IMR-90 (cell line): ENCODE results near the gene HIPK3. TPM values are rescaled to one million over a fixed set of nuclear protein-coding genes. Genes with fewer than 3 reads are reported as not detected.

Experiments
- ATAC-seq: fragments of 200-7000 bp; cut with Tn5 transposase; 2 replicates; pipeline ENCODE4 v1.9.1; 2020; ENCODE audit warnings: low read depth, mild to moderate bottlenecking, moderate library complexity
- BruUV-seq: library from RNA; stranded (reverse); fragments of 400-500 nt; replicated peaks from 2 replicates; lab custom pipeline; 2021; lab: Mats Ljungman, UMichigan
- CTCF ChIA-PET: fragments of 300-600 bp; formaldehyde crosslinking; extraction: SDS; loops from one replicate; lab custom pipeline; 2021; ENCODE audit warnings: antibody characterized with exemption; lab: Yijun Ruan, JAX
- POLR2A ChIA-PET: fragments of 300-600 bp; sonication (Branson Sonifier 250); formaldehyde crosslinking; loops from one replicate; lab custom pipeline; 2022; ENCODE audit warnings: antibody characterized with exemption; ENCODE audit not compliant: unreplicated experiment; lab: Charles Lee
- DNase-seq: peaks from one replicate; pipeline ENCODE4 v3.0.0; 2013
- H2AFZ ChIP-seq: replicated peaks from 2 replicates; pipeline ENCODE3; 2013; ENCODE audit warnings: low read length, mild to moderate bottlenecking; ENCODE audit not compliant: poor library complexity
- H2AK5ac ChIP-seq: 2 replicates; pipeline ENCODE4 v1.6.1; 2013; ENCODE audit warnings: low read depth, low read length, inconsistent platforms
- H2AK9ac ChIP-seq: replicated peaks from 2 replicates; pipeline ENCODE3; 2013; ENCODE audit warnings: mild to moderate bottlenecking, low read depth, low read length, moderate library complexity; ENCODE audit not compliant: poor library complexity
- H2BK120ac ChIP-seq: 2 replicates; pipeline ENCODE4 v1.6.1; 2013; ENCODE audit warnings: low read depth, low read length, inconsistent platforms
- H2BK15ac ChIP-seq: 3 replicates; pipeline ENCODE4 v1.6.1; 2013; ENCODE audit warnings: low read depth, low read length, inconsistent platforms
- H2BK20ac ChIP-seq: 2 replicates; pipeline ENCODE4 v1.6.1; 2013; ENCODE audit warnings: low read depth, mild to moderate bottlenecking, inconsistent platforms, low read length, moderate library complexity
- H2BK5ac ChIP-seq: 2 replicates; pipeline ENCODE4 v1.6.1; 2013; ENCODE audit warnings: mild to moderate bottlenecking, low read depth, low read length, inconsistent platforms; ENCODE audit not compliant: poor library complexity, severe bottlenecking
- H3K14ac ChIP-seq: replicated peaks from 2 replicates; pipeline ENCODE4 v1.6.1; 2013; ENCODE audit warnings: low read depth, low read length, inconsistent platforms
- H3K18ac ChIP-seq: 2 replicates; pipeline ENCODE4 v1.6.1; 2013; ENCODE audit warnings: low read depth, low read length, control low read depth
- H3K23ac ChIP-seq: 2 replicates; pipeline ENCODE4 v1.6.1; 2013; ENCODE audit warnings: low read depth, low read length, inconsistent platforms
- H3K27ac ChIP-seq: 2 replicates; pipeline ENCODE4 v1.5.1; 2013; ENCODE audit warnings: mild to moderate bottlenecking, control low read depth, low read length; ENCODE audit not compliant: insufficient read depth
- H3K27me3 ChIP-seq: 2 replicates; pipeline ENCODE4 v1.6.1; 2013; ENCODE audit warnings: low read length; ENCODE audit not compliant: control insufficient read depth, insufficient read depth
- H3K36me3 ChIP-seq: 2 replicates; pipeline ENCODE4 v1.6.1; 2013; ENCODE audit warnings: low read length, mixed read lengths; ENCODE audit not compliant: control insufficient read depth, insufficient read depth
- H3K4ac ChIP-seq: 2 replicates; pipeline ENCODE4 v1.6.1; 2013; ENCODE audit warnings: low read depth, low read length, inconsistent platforms
- H3K4me1 ChIP-seq: 2 replicates; pipeline ENCODE4 v1.6.1; 2013; ENCODE audit warnings: low read length, mixed read lengths; ENCODE audit not compliant: control insufficient read depth, insufficient read depth
- H3K4me2 ChIP-seq: 2 replicates; pipeline ENCODE4 v1.6.1; 2013; ENCODE audit warnings: low read depth, mild to moderate bottlenecking, control low read depth, low read length, moderate library complexity
- H3K4me3 ChIP-seq: 2 replicates; pipeline ENCODE4 v1.5.1; 2013; ENCODE audit warnings: low read depth, mild to moderate bottlenecking, control low read depth, low read length, moderate library complexity; ENCODE audit not compliant: insufficient read depth
- H3K56ac ChIP-seq: 2 replicates; pipeline ENCODE4 v1.6.1; 2013; ENCODE audit warnings: low read length, inconsistent platforms; ENCODE audit not compliant: insufficient read depth; ENCODE audit errors: extremely low read depth
- H3K79me1 ChIP-seq, 2 experiments: 2 replicates each; pipeline ENCODE4 v1.6.1; 2013; ENCODE audit warnings: low read length in 2 of 2, inconsistent platforms in 1 of 2, low read depth in 1 of 2
- H3K9ac ChIP-seq: 2 replicates; pipeline ENCODE4 v1.6.1; 2013; ENCODE audit warnings: low read depth, low read length, control low read depth
- H3K9me1 ChIP-seq: 2 replicates; pipeline ENCODE4 v1.6.1; 2013; ENCODE audit warnings: low read length, inconsistent platforms; ENCODE audit not compliant: insufficient read depth
- H3K9me3 ChIP-seq: 2 replicates; pipeline ENCODE4 v1.6.1; 2013; ENCODE audit warnings: low read length; ENCODE audit not compliant: control insufficient read depth, insufficient read depth
- H4K20me1 ChIP-seq: 2 replicates; pipeline ENCODE4 v1.6.1; 2013; ENCODE audit warnings: low read length, inconsistent platforms; ENCODE audit not compliant: insufficient read depth
- H4K5ac ChIP-seq: 2 replicates; pipeline ENCODE4 v1.6.1; 2013; ENCODE audit warnings: mild to moderate bottlenecking, low read depth, low read length, control low read depth
- H4K8ac ChIP-seq, 2 experiments: 2 replicates each; pipeline ENCODE4 v1.6.1; 2013; ENCODE audit warnings: low read depth in 2 of 2, low read length in 2 of 2, control low read depth in 1 of 2, inconsistent platforms in 1 of 2
- H4K91ac ChIP-seq: 2 replicates; pipeline ENCODE4 v1.6.1; 2013; ENCODE audit warnings: low read depth, low read length, inconsistent platforms; ENCODE audit not compliant: insufficient read depth
- CEBPB ChIP-seq: IDR thresholded peaks from 2 replicates; pipeline ENCODE4 v1.6.1; 2012; ENCODE audit warnings: low read depth, low read length, improper control_type of control experiment
- CHD1 ChIP-seq: IDR thresholded peaks from 2 replicates; pipeline ENCODE4 v1.6.1; 2012; ENCODE audit warnings: low read depth, low read length, improper control_type of control experiment
- FOS ChIP-seq: fragments of 150-350 bp; IDR thresholded peaks from 2 replicates; pipeline ENCODE4 v1.6.1; 2016; ENCODE audit warnings: low read depth, low read length
- MAFK ChIP-seq: IDR thresholded peaks from 2 replicates; pipeline ENCODE4 v1.6.1; 2012; ENCODE audit warnings: low read depth, low read length, improper control_type of control experiment
- MAZ ChIP-seq: IDR thresholded peaks from 2 replicates; pipeline ENCODE4 v1.6.1; 2012; ENCODE audit warnings: low read depth, mild to moderate bottlenecking, low read length, improper control_type of control experiment, moderate library complexity, borderline replicate concordance
- MXI1 ChIP-seq: IDR thresholded peaks from 2 replicates; pipeline ENCODE4 v1.6.1; 2012; ENCODE audit warnings: low read depth, mild to moderate bottlenecking, low read length, moderate library complexity, borderline replicate concordance
- NFE2L2 ChIP-seq: fragments of 150-350 bp; IDR thresholded peaks from 2 replicates; pipeline ENCODE4 v1.6.1; 2016; ENCODE audit warnings: low read depth, mild to moderate bottlenecking, low read length
- RAD21 ChIP-seq: IDR thresholded peaks from 2 replicates; pipeline ENCODE4 v1.6.1; 2012; ENCODE audit warnings: low read length, improper control_type of control experiment
- RFX5 ChIP-seq: IDR thresholded peaks from 2 replicates; pipeline ENCODE4 v1.8.0; 2012; ENCODE audit warnings: low read depth, mild to moderate bottlenecking, low read length, moderate library complexity
- SMC3 ChIP-seq: fragments of 150-350 bp; IDR thresholded peaks from 2 replicates; pipeline ENCODE4 v1.6.1; 2016; ENCODE audit warnings: low read depth, mild to moderate bottlenecking, antibody characterized with exemption, low read length, moderate library complexity
- WGBS, 2 experiments: methylation state at CpG; one replicate each; pipeline versions ENCODE4 v1.1.5 to v1.1.7; 2013; ENCODE audit warnings: missing lambda C conversion rate in 2 of 2; ENCODE audit not compliant: insufficient read length in 1 of 2; ENCODE audit errors: extremely low coverage in 2 of 2; 5-methylcytosine and 5-hydroxymethylcytosine counted together
- dilution Hi-C: fragments of 300-500 bp; cut with HindIII; formaldehyde crosslinking; loops from one replicate; pipeline ENCODE4 v1.14.3; 2018; ENCODE audit warnings: low sequenced_read_pairs; ENCODE audit not compliant: unreplicated experiment
- in situ Hi-C: fragments of 300-500 bp; cut with MboI; formaldehyde crosslinking; loops from 3 replicates; pipeline ENCODE4 v1.14.3; 2019; ENCODE audit warnings: low sequenced_read_pairs, inconsistent platforms, mixed read lengths
- intact Hi-C: fragments of 100-400 bp; cut with micrococcal nuclease; formaldehyde crosslinking; loops from 2 replicates; pipeline ENCODE4 v1.10.0; 2022
- polyA plus RNA-seq, 3 experiments: library from polyadenylated mRNA; depleted of rRNA; stranded (reverse); fragments of >200 nt; gene quantifications; 2 replicates each; pipeline ENCODE4 v1.2.3, GENCODE V29; 2012; ENCODE audit warnings: low replicate concordance in 1 of 3
- total RNA-seq: library from RNA; depleted of rRNA; stranded (reverse); fragments of >200 nt; gene quantifications from 2 replicates; pipeline ENCODE4 v1.2.3, GENCODE V29; 2012
- TF ChIP-seq, protein P1 (sequence below): fragments of 150-350 bp; IDR thresholded peaks from 2 replicates; pipeline ENCODE4 v1.6.1; 2016; ENCODE audit warnings: low read depth, mild to moderate bottlenecking, low read length, moderate library complexity, borderline replicate concordance
- TF ChIP-seq, protein P2 (sequence below): fragments of 150-350 bp; IDR thresholded peaks from 2 replicates; pipeline ENCODE4 v1.6.1; 2017; ENCODE audit warnings: mild to moderate bottlenecking, antibody characterized with exemption, low read length, low read depth
- TF ChIP-seq, protein P3 (sequence below): conservative IDR thresholded peaks from 2 replicates; pipeline ENCODE4 v1.5.1; 2012; ENCODE audit warnings: mild to moderate bottlenecking, low read depth, low read length, improper control_type of control experiment

HIPK3 gene
- total and polyA plus RNA-seq, 2 of the 4 experiments (the other 2 are of a cell fraction): 8.3 to 103 TPM

DNA sequence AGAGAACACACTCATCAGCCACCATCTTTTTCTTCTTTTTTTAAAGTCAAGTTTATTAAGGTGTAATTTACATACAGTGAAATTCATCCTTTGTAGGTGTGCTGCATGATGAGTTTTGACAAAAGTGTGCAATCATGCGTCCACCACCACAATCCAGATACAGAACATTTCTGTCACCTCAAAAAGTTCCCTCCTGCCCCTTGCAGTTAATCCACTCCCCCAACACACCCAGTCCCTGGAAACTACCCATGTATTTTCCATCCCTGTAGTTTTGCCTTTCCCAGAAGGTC, 126.7 kb downstream of the HIPK3 start:
- Histone ChIP-seq H3K27ac (no peak overlapping the region), H4K5ac (no peak overlapping the region), H3K18ac (no peak overlapping the region), H3K79me1 (peaks cover 13 to 47% of the 10 kb centered on the region in 2 experiments; a peak in 3 of 4 replicates), H3K9ac (no peak overlapping the region), H3K36me3 (no peaks in the 10 kb centered on the region; the same call in 1 of the 2 replicates), H2AK9ac (no peak overlapping the region), H4K20me1 (no peaks in the 10 kb centered on the region), H3K4me1 (no peaks in the 10 kb centered on the region), H2AFZ (no peak overlapping the region), H3K27me3 (no peaks in the 10 kb centered on the region; the same call in 1 of the 2 replicates), H2BK120ac (no peak overlapping the region), H3K4me3 (no peak overlapping the region), H3K9me3 (no peaks in the 10 kb centered on the region), H3K4ac (no peak overlapping the region), H3K23ac (no peak overlapping the region), H2AK5ac (no peak overlapping the region), H2BK20ac (no peak overlapping the region), H4K91ac (no peak overlapping the region), H3K14ac (no peak overlapping the region), H3K56ac (no peak overlapping the region), H3K4me2 (no peak overlapping the region), H2BK5ac (no peak overlapping the region), H4K8ac (no peak overlapping the region), H2BK15ac (no peak overlapping the region), H3K9me1 (peaks cover 3% of the 10 kb centered on the region; the same call in 1 of the 2 replicates)
- intact Hi-C loops: loop anchor here (5.0 kb wide), 1 partner anchor 148 kb away; no protein-coding TSS in a partner anchor
- ChIA-PET CTCF (no interaction called here), POLR2A (no interaction called here)
- TF ChIP-seq CHD1 (no peak), SMC3 (no peak), MXI1 (no peak), CEBPB (no peak), RAD21 (no peak), MAFK (no peak), FOS (no peak), MAZ (no peak), NFE2L2 (no peak), RFX5 (no peak)
- TF ChIP-seq, protein P1, sequence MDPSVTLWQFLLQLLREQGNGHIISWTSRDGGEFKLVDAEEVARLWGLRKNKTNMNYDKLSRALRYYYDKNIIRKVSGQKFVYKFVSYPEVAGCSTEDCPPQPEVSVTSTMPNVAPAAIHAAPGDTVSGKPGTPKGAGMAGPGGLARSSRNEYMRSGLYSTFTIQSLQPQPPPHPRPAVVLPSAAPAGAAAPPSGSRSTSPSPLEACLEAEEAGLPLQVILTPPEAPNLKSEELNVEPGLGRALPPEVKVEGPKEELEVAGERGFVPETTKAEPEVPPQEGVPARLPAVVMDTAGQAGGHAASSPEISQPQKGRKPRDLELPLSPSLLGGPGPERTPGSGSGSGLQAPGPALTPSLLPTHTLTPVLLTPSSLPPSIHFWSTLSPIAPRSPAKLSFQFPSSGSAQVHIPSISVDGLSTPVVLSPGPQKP: no peak
- TF ChIP-seq, protein P2, sequence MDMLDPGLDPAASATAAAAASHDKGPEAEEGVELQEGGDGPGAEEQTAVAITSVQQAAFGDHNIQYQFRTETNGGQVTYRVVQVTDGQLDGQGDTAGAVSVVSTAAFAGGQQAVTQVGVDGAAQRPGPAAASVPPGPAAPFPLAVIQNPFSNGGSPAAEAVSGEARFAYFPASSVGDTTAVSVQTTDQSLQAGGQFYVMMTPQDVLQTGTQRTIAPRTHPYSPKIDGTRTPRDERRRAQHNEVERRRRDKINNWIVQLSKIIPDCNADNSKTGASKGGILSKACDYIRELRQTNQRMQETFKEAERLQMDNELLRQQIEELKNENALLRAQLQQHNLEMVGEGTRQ: no peak
- TF ChIP-seq, protein P3, sequence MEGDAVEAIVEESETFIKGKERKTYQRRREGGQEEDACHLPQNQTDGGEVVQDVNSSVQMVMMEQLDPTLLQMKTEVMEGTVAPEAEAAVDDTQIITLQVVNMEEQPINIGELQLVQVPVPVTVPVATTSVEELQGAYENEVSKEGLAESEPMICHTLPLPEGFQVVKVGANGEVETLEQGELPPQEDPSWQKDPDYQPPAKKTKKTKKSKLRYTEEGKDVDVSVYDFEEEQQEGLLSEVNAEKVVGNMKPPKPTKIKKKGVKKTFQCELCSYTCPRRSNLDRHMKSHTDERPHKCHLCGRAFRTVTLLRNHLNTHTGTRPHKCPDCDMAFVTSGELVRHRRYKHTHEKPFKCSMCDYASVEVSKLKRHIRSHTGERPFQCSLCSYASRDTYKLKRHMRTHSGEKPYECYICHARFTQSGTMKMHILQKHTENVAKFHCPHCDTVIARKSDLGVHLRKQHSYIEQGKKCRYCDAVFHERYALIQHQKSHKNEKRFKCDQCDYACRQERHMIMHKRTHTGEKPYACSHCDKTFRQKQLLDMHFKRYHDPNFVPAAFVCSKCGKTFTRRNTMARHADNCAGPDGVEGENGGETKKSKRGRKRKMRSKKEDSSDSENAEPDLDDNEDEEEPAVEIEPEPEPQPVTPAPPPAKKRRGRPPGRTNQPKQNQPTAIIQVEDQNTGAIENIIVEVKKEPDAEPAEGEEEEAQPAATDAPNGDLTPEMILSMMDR: no peak
- no TSS peak for BruUV-seq
- DNase-seq (no peak), ATAC-seq (no peak)
- dilution Hi-C loops: no loop called here
- WGBS, 2 experiments: no CpG with 5 or more reads among the region's 1 CpG
- in situ Hi-C loops: no loop called here
